ENCODE data around the gene ELL2. TPM values are rescaled to one million over a fixed set of nuclear protein-coding genes. Genes with fewer than 3 reads are reported as not detected.

The ELL2 gene
- total and polyA plus RNA-seq, 2 donors (not counting 1 experiment from before 2014, with no cell fraction given) = 7.2 to 27.0 TPM

DNA sequence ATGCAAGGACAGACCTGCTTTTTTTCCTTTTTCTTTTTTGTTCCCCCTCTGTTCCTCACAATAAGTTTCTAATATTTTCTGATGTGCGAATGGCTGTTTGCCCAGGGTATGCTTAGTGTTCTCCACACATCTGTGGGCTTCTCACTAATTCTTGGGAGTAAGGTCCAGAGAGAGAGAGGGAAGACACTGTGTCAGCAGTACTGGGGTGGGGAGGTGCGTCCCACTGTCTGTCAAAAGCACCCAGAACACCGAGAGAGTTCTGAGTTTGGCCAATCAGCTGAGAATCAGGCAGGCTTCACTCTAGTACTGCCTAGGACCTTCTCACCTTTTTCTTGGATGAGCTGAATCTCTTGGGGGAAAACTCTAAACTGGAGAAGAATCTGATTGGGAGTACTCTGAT is 61.8 kb downstream of the ELL2 start:
- Histone ChIP-seq H4K20me1 (ENCODE audit: control insufficient read depth, insufficient read depth, low read length, poor library complexity, severe bottlenecking) (no peaks in the 10 kb centered on the region), H2AFZ (ENCODE audit: insufficient read depth, low read depth, low read length, poor library complexity, severe bottlenecking) (no peak overlapping the region), H3K4me2 (replicated peaks; ENCODE audit: low read depth, low read length, poor library complexity, severe bottlenecking) (no peak overlapping the region), H3K36me3 (replicated peaks in 1 of 2; ENCODE audit: control extremely low read depth in 1 of 2, control insufficient read depth in 1 of 2, extremely low read depth in 1 of 2, insufficient read depth in 2 of 2, low read length in 1 of 2) (peaks cover 0 to 21% of the 10 kb centered on the region in 2 experiments), H3K27ac (ENCODE audit: low read length in 2 of 2) (no peak overlapping the region), H3K4me1 (ENCODE audit: control insufficient read depth in 2 of 2, insufficient read depth in 2 of 2, low read length in 2 of 2) (no peaks in the 10 kb centered on the region), H3K27me3 (replicated peaks in 1 of 4; ENCODE audit: control extremely low read depth in 1 of 4, control insufficient read depth in 3 of 4, insufficient read depth in 4 of 4, low read length in 3 of 4) (no peaks in the 10 kb centered on the region), H3K9me3 (ENCODE audit: control extremely low read depth in 1 of 3, control insufficient read depth in 2 of 3, insufficient read depth in 1 of 3, low read length in 2 of 3) (no peaks in the 10 kb centered on the region), H3K9ac (ENCODE audit: low read length) (no peak overlapping the region), H3K79me2 (ENCODE audit: control insufficient read depth, insufficient read depth, low read length) (no peaks in the 10 kb centered on the region), H3K4me3 (ENCODE audit: control extremely low read depth in 1 of 5, extremely low read depth in 1 of 5, insufficient read depth in 1 of 5, low read depth in 2 of 5, low read length in 4 of 5) (no peak overlapping the region)
- POLR2A ChIA-PET = no interaction called here
- ATAC-seq (ENCODE audit: low read depth) = no peak
- intact Hi-C loops (cut with micrococcal nuclease) = no loop called here
- TF ChIP-seq EZH2 (IDR thresholded peaks at IDR 0.05; ENCODE audit: borderline replicate concordance, insufficient read depth, low read depth, low read length, poor library complexity, severe bottlenecking) = no peak
- TF ChIP-seq CTCF (IDR thresholded peaks at IDR 0.05) = no peak
- DNase-seq = no peak
- 100% methylated on average over 2 of the region's 3 CpGs for WGBS (ENCODE audit: insufficient coverage)
- H3K4me3 Mint-ChIP-seq = no peak overlapping the region
- CTCF ChIA-PET = no interaction called here
- H3K27ac Mint-ChIP-seq = no peak overlapping the region
- H3K4me1 Mint-ChIP-seq = no peaks in the 10 kb centered on the region
- no peaks in the 10 kb centered on the region for H3K27me3 Mint-ChIP-seq
- no peaks in the 10 kb centered on the region for H3K9me3 Mint-ChIP-seq (ENCODE audit: insufficient read depth)

DNA sequence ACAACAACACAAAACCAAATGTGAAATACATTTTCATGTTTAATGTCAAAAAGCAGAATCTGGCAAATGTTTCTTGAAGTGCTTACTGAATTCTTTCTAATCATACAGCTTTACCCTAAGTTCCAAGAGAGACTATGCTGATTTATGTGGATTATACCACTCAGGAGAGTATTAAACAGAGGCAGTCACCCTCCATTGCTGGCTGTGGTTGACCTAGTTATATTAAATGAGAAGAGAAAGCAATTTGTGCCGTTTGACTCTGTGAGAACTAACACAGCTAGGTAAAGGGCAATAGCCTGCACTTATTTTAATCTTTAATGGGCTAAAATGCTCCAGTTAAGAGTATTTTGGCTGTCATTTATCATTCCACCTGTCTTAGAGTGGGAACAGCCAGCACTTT is 62.6 kb downstream of the ELL2 start:
- TF ChIP-seq EZH2 (IDR thresholded peaks at IDR 0.05; ENCODE audit: borderline replicate concordance, insufficient read depth, low read depth, low read length, poor library complexity, severe bottlenecking) (no peak), CTCF (IDR thresholded peaks at IDR 0.05) (no peak)
- H3K4me3 ChIP-seq (ENCODE audit: control extremely low read depth in 1 of 5, extremely low read depth in 1 of 5, insufficient read depth in 1 of 5, low read depth in 2 of 5, low read length in 4 of 5) = no peak overlapping the region
- no peak overlapping the region for H2AFZ ChIP-seq (ENCODE audit: insufficient read depth, low read depth, low read length, poor library complexity, severe bottlenecking)
- H3K27ac Mint-ChIP-seq = no peak overlapping the region
- no peaks in the 10 kb centered on the region for H3K4me1 Mint-ChIP-seq
- WGBS (ENCODE audit: insufficient coverage) = no CpG with 5 or more reads among the region's 1 CpG
- H3K9me3 ChIP-seq (ENCODE audit: control extremely low read depth in 1 of 3, control insufficient read depth in 2 of 3, insufficient read depth in 1 of 3, low read length in 2 of 3) = no peaks in the 10 kb centered on the region
- no peak overlapping the region for H3K9ac ChIP-seq (ENCODE audit: low read length)
- DNase-seq (no peak), ATAC-seq (ENCODE audit: low read depth) (no peak)
- POLR2A ChIA-PET = no interaction called here
- H3K27me3 ChIP-seq (replicated peaks in 1 of 4; ENCODE audit: control extremely low read depth in 1 of 4, control insufficient read depth in 3 of 4, insufficient read depth in 4 of 4, low read length in 3 of 4) = no peaks in the 10 kb centered on the region
- no peaks in the 10 kb centered on the region for H3K4me1 ChIP-seq (ENCODE audit: control insufficient read depth in 2 of 2, insufficient read depth in 2 of 2, low read length in 2 of 2)
- H4K20me1 ChIP-seq (ENCODE audit: control insufficient read depth, insufficient read depth, low read length, poor library complexity, severe bottlenecking) = no peaks in the 10 kb centered on the region
- H3K79me2 ChIP-seq (ENCODE audit: control insufficient read depth, insufficient read depth, low read length) = no peaks in the 10 kb centered on the region
- intact Hi-C loops (cut with micrococcal nuclease) = no loop called here
- CTCF ChIA-PET = no interaction called here
- H3K4me3 Mint-ChIP-seq = no peak overlapping the region
- H3K4me2 ChIP-seq (replicated peaks; ENCODE audit: low read depth, low read length, poor library complexity, severe bottlenecking) = no peak overlapping the region
- H3K9me3 Mint-ChIP-seq (ENCODE audit: insufficient read depth) = no peaks in the 10 kb centered on the region
- no peak overlapping the region for H3K27ac ChIP-seq (ENCODE audit: low read length in 2 of 2)
- no peaks in the 10 kb centered on the region for H3K27me3 Mint-ChIP-seq
- H3K36me3 ChIP-seq (replicated peaks in 1 of 2; ENCODE audit: control extremely low read depth in 1 of 2, control insufficient read depth in 1 of 2, extremely low read depth in 1 of 2, insufficient read depth in 2 of 2, low read length in 1 of 2) = peaks cover 3 to 25% of the 10 kb centered on the region in 2 experiments
